Activated CD8-positive, alpha-beta memory T cell treated with anti-CD3 and anti-CD28 coated beads, Interleukin-2, amount 50 U/mL, for 24 hours (primary cell): ENCODE data around the gene CLDN19.
"Not testable (repeated sequence)": the region's sequence is repeated elsewhere in the genome, so short reads cannot be mapped to it uniquely, and the experiment has no call there.

ENCODE experiments used
- DNase-seq: peaks from one replicate; pipeline ENCODE4 v3.0.0-alpha.2; 2020; ENCODE audit errors: extremely low read depth

The CLDN19 gene

DNA sequence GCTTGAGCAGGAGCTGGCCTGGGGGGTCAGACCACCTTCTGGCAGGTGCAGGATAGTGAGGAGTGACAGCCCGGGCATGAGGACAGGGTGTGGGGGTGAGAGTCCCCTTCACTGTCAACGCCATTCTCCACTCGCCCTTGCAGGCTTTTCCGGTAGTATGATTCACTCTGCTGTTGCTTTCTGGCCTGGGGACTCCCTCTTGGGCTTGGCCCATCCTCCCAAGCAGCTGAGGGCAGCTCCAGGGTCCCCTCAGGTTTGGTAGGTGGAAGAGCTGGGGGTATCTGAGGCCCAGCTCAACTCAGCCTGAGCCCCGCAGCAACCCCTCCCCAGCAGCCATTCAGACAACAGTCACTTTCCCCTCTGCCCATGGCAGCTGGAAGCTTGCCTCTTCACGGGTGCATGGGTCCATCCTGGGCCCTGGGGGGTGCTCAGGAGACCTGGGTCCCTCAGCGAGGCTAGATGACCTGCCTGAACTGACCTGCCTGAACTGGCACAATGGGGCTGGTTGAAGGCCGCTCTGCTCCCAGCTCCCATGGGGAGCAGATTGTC, 1.3 kb downstream of the CLDN19 start:
- DNase-seq = no peak

DNA sequence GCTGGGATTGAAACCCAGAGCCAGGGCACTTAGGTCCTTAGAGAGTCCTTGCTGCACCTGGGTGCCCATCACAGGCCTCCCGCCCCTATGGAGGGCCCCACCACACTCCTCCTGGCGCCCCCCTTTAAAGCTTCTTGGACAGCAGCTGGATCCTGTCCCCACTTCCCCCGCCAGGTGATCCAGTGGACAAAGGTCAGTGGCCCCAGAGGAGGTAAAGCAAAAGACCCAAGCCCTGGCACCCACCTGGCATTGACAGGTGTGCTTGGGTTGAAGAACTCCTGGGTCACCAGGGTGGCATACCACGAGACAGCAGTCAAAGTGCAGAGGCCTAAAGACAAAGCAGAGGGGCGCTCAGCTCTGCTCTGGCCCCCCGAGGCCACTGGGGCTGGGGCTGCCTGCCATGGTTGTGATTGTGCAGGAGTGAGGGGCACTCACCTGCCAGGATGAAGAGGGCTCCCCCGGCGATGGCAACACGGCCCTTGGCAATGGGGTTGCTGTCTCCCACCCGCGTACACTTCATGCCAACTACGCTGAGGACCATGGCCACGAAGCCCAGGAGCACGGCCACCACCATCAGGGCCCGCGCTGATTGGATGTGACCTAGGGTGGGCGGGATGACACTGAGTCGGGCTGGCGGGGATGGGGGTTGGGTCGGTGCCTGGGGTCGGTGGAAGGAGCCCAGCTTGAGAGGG, 1.9 kb downstream of the CLDN19 start:
- no peak for DNase-seq

DNA sequence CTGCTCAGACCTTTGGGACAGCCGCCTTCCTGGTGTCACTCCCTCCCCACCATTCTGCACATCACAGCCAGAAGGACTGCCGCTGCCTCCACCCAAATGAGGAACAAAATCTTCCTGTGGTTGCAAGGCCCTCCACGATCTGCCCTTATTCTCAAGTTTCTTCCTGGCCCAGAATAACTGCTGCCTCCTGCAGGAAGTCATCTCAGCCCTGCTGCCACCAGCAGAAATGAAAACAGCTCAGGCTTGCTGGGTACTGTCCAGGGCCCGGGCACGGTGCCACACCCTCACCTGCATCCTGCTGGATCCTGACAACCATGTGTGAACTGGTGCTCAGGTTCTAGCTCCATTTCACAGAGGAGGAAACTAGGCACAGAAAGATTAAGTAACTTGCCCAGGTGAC, 2.8 kb downstream of the CLDN19 start:
- DNase-seq = no peak

DNA sequence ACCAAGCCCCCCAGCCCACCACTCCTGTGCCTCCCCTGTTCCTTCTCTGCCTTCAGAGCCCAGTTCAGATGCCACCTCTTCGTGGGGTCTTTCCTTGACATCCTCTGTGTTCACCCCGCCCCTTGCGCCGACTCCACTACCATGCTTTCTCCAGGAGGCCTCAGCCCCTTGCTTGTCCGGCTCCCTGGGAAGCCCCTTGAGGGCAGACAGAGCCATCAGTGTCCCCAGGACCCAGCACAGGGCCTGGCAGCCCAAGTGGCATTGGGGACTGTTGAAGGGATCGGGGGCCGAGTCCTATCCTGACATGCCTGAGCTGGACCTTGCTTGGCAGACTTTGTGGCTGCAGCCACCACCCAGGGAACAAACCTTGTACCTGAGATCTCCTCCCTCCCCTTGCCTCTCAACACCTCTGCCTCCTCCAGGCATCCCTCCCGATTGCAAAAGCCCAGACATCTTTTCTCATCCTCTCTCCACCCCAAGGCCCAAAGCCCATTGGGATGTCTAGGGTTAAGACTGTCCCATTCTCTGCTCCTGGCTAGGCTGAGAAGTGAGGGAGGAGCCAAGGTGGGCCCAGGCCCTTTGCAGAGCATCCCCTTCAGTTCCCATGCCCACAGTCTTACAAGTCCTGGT, 3.4 kb downstream of the CLDN19 start:
- DNase-seq = no peak

DNA sequence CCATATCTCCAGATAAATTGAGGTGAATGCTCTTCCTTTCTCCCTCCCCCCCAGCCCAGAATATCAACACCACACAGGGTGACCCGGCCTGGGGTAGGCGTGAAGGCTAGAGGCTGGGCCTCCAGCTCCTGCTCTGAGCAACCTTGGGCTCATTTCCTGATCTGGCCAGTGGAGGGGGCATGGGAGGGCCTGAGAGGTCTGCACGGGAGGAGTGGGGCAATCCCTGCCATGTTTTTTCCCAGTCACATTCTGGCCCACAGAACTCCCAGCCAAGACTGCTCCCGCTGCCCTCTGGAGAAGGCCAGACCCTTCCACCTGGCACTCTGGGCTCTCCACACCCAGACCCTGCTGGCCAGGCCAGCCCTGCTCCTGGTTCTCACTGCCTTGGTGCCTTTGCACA, 3.9 kb downstream of the CLDN19 start:
- no peak for DNase-seq

GRCh38 chr1:42735477-42736105, 4.4 kb downstream of the CLDN19 start:
- no peak for DNase-seq

DNA sequence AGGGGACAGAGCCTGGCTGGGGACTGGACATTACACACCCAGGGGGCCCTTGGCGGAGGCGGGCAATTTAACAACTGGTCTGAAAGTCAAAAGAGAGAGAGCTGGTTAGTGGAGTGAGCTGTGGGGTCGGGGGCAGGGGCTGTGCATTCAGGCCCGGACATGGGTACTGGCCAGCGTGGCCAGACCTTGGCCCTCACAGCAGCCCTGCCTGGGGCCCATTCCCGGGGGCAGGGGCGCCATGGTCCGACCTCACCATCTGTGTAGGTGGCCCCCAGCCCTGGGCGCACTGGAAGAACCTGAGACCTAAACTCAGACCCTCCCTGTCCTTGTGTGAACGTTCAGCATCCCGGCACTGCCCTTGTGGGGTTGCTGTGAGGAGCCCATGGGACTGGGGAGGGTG, 5.0 kb downstream of the CLDN19 start:
- DNase-seq = no peak

DNA sequence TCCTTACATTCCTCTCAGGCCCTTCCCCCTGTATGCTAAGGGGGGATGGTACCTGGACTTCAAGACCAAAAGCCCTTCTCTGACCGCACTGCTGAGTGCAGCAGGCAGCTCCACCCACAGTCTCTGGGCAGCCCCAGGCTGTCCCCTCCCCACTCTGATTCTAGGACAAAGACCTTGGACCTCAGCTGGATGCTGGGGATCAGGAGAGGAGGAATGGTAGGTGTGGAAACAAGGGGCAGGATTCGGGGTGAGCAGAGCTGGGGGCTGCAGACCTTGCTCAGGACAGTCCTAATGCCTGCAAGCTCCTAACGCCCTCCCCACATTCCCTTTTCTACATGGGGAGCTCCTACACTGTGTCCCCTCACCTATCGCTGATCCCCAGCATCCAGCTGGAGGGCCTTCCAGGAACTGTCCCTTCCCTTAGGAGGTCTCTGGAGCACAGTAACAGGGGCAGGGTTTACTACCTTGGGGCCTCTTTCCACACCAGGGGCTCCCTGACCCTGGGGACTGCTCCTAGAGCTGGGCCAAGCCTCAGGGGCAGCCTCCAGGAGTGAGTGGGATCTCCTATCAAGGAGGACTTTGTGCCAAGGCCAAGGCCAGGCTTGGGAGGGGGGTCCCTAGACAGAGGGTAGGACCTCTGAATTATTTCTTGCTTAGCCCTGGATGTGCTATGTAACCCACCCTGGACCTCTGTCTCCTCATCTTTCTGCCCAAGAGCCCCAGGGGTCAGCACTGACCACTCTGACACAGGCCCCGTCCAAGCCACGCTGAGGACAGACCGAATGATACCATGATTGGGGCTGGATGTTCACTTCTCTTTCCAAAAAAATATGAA, 5.6 kb downstream of the CLDN19 start:
- no peak for DNase-seq

- DNase-seq = no peak
These were observed 6.4 kb downstream of the CLDN19 start for GRCh38 chr1:42733415-42734200.

DNA sequence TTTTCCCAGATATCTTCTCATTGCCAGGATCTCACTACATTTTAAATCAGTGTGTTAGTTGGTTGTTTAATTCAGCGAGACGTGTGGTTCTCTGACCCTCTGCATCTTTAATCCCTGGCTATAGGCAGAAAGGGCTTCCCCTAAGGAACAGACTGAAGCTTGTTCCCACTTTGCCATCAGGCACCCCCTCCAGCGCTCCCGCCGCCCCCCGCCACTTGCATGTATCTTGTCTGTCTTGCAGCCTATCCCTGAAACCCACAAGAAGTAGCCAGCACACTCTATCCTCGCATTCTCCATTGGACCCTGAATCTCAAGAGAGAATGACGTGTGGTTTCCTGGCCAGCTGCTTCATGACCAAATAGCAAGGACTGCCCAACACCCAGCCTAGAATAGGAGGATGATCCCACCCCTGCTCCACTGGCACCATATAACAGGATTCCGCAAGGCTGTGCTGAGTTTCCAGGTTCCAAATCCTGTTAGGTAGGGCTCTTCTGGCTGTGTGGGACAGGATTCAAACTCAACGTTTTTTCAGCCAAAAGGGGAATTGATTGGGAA, 7.8 kb downstream of the CLDN19 start:
- DNase-seq = no peak

- DNase-seq = no peak
These were observed 8.5 kb downstream of the CLDN19 start for GRCh38 chr1:42731585-42731984.

DNA sequence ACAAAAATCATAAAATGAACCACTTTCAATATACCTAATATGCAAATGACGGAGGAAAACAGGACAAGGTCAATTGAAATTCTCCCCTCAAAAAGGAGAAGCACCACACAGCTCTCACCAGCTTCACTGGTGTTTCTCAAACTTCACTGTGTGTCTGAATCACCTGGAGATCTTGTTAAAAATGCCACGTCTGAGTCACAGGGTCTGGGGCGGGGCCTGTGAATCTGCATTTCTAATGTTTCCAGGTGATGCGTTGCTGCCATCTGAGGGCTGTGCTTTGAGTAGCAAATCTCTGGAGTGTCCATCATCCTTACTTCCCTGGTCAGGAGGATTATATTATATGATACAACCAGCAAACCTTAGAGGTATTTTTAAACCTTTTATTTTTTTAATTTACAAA, 9.0 kb downstream of the CLDN19 start:
- DNase-seq = peak; percentile 7

DNA sequence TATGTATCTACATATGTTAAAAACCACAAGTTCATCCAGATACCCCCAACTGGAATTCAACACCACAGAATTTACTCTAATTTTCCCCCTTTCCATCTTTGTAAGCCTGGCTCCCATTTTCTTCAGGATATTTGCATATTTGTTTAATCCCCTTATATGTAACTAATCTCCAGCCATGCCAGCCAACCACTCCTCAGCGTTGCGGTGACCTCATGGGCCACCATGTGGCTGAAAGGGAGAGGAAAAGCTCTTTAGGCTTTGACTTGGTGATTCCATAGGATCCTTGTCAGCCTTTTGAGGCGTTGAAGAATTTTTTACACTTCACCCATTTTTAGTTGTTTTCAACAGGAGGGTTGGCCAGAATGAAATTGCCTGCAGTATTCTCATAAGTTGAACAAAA, 10.0 kb downstream of the CLDN19 start:
- DNase-seq = no peak

DNA sequence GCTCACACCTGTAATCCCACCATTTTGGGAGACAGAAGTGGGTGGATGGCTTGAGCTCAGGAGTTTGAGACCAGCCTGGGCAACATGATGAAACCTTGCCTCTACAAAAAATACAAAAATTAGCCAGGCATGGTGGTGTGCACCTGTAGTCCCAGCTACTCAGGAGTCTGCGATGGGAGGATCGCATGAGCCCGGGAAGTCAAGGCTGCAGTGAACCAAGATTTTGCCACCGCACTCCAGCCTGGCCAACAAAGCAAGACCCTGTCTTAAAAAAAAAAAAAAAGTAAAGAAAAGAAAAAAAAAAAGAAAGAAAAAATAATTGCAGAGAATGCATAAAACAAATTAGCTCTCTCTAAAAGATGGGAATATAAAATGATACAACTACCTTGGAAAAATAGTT, 14.2 kb downstream of the CLDN19 start:
- not testable (repeated sequence) for DNase-seq

DNA sequence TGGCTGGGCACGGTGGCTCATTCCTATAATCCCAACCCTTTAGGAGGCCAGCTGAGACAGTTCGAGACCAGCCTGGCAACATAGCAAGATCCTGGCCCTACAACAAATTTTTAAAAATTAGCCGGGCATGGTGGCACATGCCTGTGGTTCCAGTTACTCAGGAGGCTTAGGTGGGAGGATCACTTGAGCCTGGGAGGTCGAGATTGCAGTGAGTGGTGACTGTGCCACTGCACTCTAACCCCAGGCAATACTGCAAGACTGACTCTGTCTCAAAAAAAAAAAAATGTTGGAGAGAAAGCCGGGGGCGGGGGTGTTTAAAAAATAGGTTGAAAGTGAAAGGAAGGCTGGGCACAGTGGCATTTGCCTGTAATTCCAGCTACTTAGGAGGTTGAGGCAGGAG, 16.5 kb downstream of the CLDN19 start:
- no peak for DNase-seq

DNA sequence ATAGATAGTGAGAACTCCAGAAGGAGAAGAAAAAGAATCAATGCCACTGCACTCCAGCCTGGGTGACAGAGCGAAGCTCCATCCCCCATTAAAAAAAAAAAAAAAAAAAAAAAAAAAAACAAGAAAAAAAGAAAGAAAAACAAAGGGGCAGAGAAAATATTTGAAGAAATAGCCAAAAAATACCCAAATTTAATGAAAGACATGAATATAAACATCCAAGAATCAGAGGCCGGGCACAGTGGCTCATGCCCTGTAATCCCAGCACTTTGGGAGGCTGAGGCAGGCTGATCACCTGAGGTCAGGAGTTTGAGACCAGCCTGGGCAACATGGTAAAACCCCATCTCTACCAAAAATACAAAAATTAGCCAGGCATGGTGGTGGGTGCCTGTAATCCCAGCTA, 17.6 kb downstream of the CLDN19 start:
- not testable (repeated sequence) for DNase-seq

GRCh38 chr1:42721926-42722325, 18.1 kb downstream of the CLDN19 start:
- DNase-seq = no peak

DNA sequence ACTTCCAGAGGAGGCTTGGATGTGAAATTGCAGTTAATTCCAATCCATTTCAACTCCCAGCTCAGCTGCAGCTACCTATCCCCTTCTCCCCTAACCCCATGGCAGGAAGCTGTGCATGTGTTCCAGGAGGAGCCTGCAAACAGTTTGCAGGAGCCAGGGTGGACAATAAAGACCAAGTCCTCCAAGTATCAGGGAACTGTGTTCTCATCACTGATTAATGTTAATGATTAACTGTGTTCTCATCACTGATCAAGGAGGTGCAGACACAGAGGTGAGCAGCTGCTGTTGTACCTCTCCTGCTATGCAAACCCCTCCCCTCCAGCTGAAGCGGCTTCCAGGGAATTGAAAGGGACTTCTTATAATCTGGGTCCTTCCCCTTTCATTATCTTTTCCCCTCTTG, 19.2 kb downstream of the CLDN19 start:
- no peak for DNase-seq

DNA sequence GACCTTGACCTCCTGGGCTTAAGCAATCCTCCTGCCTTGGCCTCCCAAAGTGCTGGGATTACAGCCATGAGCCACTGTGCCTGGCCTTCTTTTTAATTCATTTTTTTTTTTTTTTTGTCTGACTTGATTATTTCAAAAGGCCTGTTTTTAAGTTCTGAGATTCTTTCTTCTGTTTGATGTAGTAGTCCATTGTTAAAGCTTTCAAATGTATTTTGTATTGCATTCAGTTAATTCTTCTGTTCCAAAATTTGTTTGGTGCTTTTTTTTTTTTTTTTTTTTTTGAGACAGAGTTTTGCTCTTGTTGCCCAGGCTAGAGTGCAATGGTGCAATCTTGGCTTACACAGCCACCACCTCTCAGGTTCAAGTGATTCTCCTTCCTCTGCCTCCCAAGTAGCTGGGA, 25.6 kb downstream of the CLDN19 start:
- DNase-seq = not testable (repeated sequence)

DNA sequence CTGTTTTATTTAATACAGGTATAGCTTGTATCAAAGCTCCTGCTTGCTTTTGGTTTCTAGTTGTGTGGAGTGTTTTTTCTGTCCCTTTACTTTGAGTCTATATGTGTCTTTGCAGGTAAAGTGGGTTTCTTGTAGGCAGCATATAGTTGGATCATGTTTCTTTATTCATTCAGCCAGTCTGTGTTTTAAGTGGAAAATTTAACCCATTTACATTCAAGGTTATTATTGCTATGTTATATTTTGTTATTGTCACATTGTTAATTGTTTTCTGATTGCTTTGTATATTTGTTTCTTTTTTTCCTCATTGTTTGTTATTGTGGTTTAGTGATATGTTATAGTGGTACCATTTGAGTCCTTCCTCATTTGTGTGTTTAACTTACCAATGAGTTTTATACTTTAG, 26.7 kb downstream of the CLDN19 start:
- no peak for DNase-seq

DNA sequence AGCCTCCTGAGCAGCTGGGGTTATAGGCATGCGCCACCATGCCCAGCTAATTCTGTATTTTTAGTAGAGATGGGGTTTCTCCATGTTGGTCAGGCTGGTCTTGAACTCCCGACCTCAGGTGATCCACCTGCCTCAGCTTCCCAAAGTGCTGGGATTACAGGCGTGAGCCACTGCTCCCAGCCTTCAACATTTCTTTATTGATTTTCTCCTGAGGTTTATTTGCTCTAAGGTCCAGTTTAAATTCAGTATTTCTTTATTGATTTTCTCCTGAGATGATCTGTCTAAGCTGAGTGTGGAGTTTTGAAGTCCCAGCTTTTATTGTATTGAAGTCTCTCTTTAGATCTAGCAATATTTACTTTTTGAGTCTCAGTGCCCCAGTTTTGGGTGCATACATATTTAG, 27.2 kb downstream of the CLDN19 start:
- not testable (repeated sequence) for DNase-seq
